Activated T-helper 17 cell treated with anti-CD3 and anti-CD28 coated beads, Interleukin-2, amount 50 U/mL, for 72 hours (primary cell): ENCODE results near the gene CASP8AP2. TPM values are rescaled to one million over a fixed set of nuclear protein-coding genes. Genes with fewer than 3 reads are reported as not detected.

Source experiments
- total RNA-seq, 2 donors: library from RNA; stranded (reverse); gene quantifications; one replicate each; pipeline ENCODE4 v1.2.3, GENCODE V29; 2022

The CASP8AP2 gene
- total RNA-seq, 2 donors from 2014 or later = 20.4 to 25.6 TPM

Other genes with a start within 250 kb of the CASP8AP2 start
- gene LYRM2, start 191.1 kb upstream of the CASP8AP2 start, total RNA-seq = 10 to 100 TPM; 22.5 to 30.7 TPM
- 10 to 100 TPM; 54.0 to 66.6 TPM for gene MDN1, start 10.1 kb upstream of the CASP8AP2 start, total RNA-seq
- not detected for gene GJA10, start 64.6 kb downstream of the CASP8AP2 start, total RNA-seq